K562 (cell line): ENCODE data around the gene AHNAK. TPM values are rescaled to one million over a fixed set of nuclear protein-coding genes. Genes with fewer than 3 reads are reported as not detected.
"Not testable (repeated sequence)": the region's sequence is repeated elsewhere in the genome, so short reads cannot be mapped to it uniquely, and the experiment has no call there.

Experiments used
- ATAC-seq: fragments of 200-7000 bp; cut with Tn5 transposase; 3 replicates; pipeline ENCODE4 v1.9.1; 2020; ENCODE audit warnings: moderate library complexity
- BruUV-seq: library from RNA; stranded (reverse); fragments of 400-500 nt; replicated peaks from 2 replicates; lab custom pipeline; 2021; lab: Mats Ljungman, UMichigan
- CTCF ChIA-PET: fragments of 300-600 bp; formaldehyde crosslinking; extraction: SDS; loops from one replicate; lab custom pipeline; 2021; ENCODE audit warnings: low intra/inter-chr PET ratio; lab: Yijun Ruan, JAX
- POLR2A ChIA-PET: fragments of 300-600, 350-650 bp; sonication (Branson Sonifier 250); formaldehyde crosslinking; extraction: SDS; loops from one replicate; lab custom pipeline; 2021; ENCODE audit warnings: antibody characterized with exemption, inconsistent platforms; lab: Yijun Ruan, JAX
- DNase-seq, 4 experiments: peaks; one replicate each; pipeline versions ENCODE4 v3.0.0 to v3.0.0-alpha.2; 2011 to 2018; ENCODE audit warnings: low spot score in 3 of 4, mixed read lengths in 3 of 4; ENCODE audit errors: extremely low read depth in 1 of 4
- FAIRE-seq: peaks from 2 replicates; lab custom pipeline; 2011; peaks lifted over from hg19 to GRCh38; lab: Jason Lieb, UNC
- H2AFZ ChIP-seq: 2 replicates; pipeline ENCODE4 v1.6.0; 2011; ENCODE audit warnings: low read depth, low read length, control low read depth, inconsistent platforms
- H3K27ac ChIP-seq: fragments of 200-600 bp; 3 replicates; pipeline ENCODE4 v1.8.0; 2011; ENCODE audit warnings: low read depth, mild to moderate bottlenecking, control low read depth, inconsistent platforms, low read length, moderate library complexity, mixed read lengths; ENCODE audit errors: extremely low read depth
- H3K27me3 ChIP-seq, 2 experiments: fragments of 300-600 bp in 1 of 2; 2 replicates in 1 of 2; 3 replicates in 1 of 2; pipeline versions ENCODE4 v1.6.0 to v1.8.0; 2011; ENCODE audit warnings: inconsistent platforms in 2 of 2, low read length in 2 of 2, mild to moderate bottlenecking in 1 of 2, mixed read lengths in 1 of 2, moderate library complexity in 1 of 2; ENCODE audit not compliant: control insufficient read depth in 2 of 2, insufficient read depth in 2 of 2
- H3K36me3 ChIP-seq: fragments of 300-600 bp; 3 replicates; pipeline ENCODE4 v1.8.0; 2011; ENCODE audit warnings: mild to moderate bottlenecking, low read length, inconsistent platforms; ENCODE audit not compliant: control insufficient read depth, insufficient read depth
- H3K4me1 ChIP-seq, 2 experiments: fragments of 200-600 bp in 1 of 2; replicated peaks in 1 of 2; 2 replicates in 1 of 2; 3 replicates in 1 of 2; pipeline versions ENCODE4 v1.5.1 to v1.8.0; 2011; ENCODE audit warnings: inconsistent platforms in 2 of 2, low read length in 2 of 2, mild to moderate bottlenecking in 1 of 2, mixed read lengths in 1 of 2, moderate library complexity in 1 of 2; ENCODE audit not compliant: control insufficient read depth in 2 of 2, insufficient read depth in 2 of 2
- H3K4me2 ChIP-seq: 2 replicates; pipeline ENCODE4 v1.6.1; 2011; ENCODE audit warnings: low read length, control low read depth, inconsistent platforms, mixed read lengths; ENCODE audit not compliant: insufficient read depth
- H3K4me3 ChIP-seq: fragments of 200-600 bp; sonication (generic), shearing (Covaris generic); 2 replicates; pipeline ENCODE4 v1.5.1; 2016; ENCODE audit warnings: control low read depth, inconsistent platforms
- H3K79me2 ChIP-seq: fragments of 200-600 bp; 3 replicates; pipeline ENCODE4 v1.8.0; 2011; ENCODE audit warnings: low read length, inconsistent platforms; ENCODE audit not compliant: control insufficient read depth, insufficient read depth
- H3K9ac ChIP-seq, 2 experiments: 2 replicates each; pipeline versions ENCODE4 v1.6.0 to v1.6.1; 2011; ENCODE audit warnings: low read depth in 2 of 2, low read length in 2 of 2, control low read depth in 1 of 2, inconsistent platforms in 1 of 2, mild to moderate bottlenecking in 1 of 2, mixed read lengths in 1 of 2; ENCODE audit not compliant: insufficient read depth in 1 of 2
- H3K9me1 ChIP-seq: one replicate; pipeline ENCODE4 v1.6.0; 2011; ENCODE audit warnings: inconsistent platforms, mild to moderate bottlenecking, low read length, moderate library complexity; ENCODE audit not compliant: control insufficient read depth, insufficient read depth
- H3K9me3 ChIP-seq: replicated peaks from 2 replicates; pipeline ENCODE4 v1.5.1; 2011; ENCODE audit warnings: low read depth, low read length, inconsistent platforms; ENCODE audit not compliant: control insufficient read depth, insufficient read depth
- H4K20me1 ChIP-seq: replicated peaks from 2 replicates; pipeline ENCODE4 v1.6.1; 2011; ENCODE audit warnings: low read length, inconsistent platforms, mixed read lengths; ENCODE audit not compliant: control insufficient read depth, insufficient read depth
- NRF1 ChIP-seq, 2 experiments: fragments of 450-650 bp; IDR thresholded peaks in 1 of 2; conservative IDR thresholded peaks in 1 of 2; 2 replicates each; pipeline ENCODE4 v1.6.1; 2014; ENCODE audit warnings: mild to moderate bottlenecking in 2 of 2
- SMC3 ChIP-seq: conservative IDR thresholded peaks from 2 replicates; pipeline ENCODE4 v1.6.1; 2011; ENCODE audit warnings: low read depth, low read length, improper control_type of control experiment; ENCODE audit not compliant: insufficient read depth
- ZNF175 ChIP-seq: fragments of 200-800 bp; sonication (Bioruptor generic); IDR thresholded peaks from 2 replicates; pipeline ENCODE4 v1.6.1; 2016; ENCODE audit warnings: low read depth, mild to moderate bottlenecking, missing genetic modification characterization, missing compliant biosample characterization
- ZNF384 ChIP-seq: IDR thresholded peaks from 2 replicates; pipeline ENCODE4 v1.6.1; 2012; ENCODE audit warnings: low read depth, low read length, improper control_type of control experiment
- WGBS: fragments of 100-300 bp; shearing (Covaris generic); methylation state at CpG from one replicate; pipeline ENCODE4 v1.1.6; 2016; ENCODE audit warnings: low coverage, mixed read lengths; ENCODE audit not compliant: insufficient coverage; ENCODE audit errors: missing lambda C conversion rate; 5-methylcytosine and 5-hydroxymethylcytosine counted together
- in situ Hi-C: fragments of 300-500 bp; cut with MboI; formaldehyde crosslinking; loops from 4 replicates; pipeline ENCODE4 v1.15.0; 2018; ENCODE audit warnings: inconsistent platforms, mixed read lengths
- intact Hi-C: fragments of 100-400 bp; cut with micrococcal nuclease; formaldehyde crosslinking; loops from 2 replicates; pipeline ENCODE4 v1.14.2; 2022
- polyA plus RNA-seq, 8 experiments: library from polyadenylated mRNA; depleted of rRNA in 4 of 8; stranded (reverse) in 5 of 8; unstranded in 3 of 8; fragments of >200 nt; fragmentation: Nextera tagmentation in 2 of 8; fragmentation: Illumina TruSeq in 1 of 8; extraction: Ambion mirVana in 2 of 8; extraction: Trizol in 1 of 8; gene quantifications; 2 replicates each; pipeline versions ENCODE4 v1.2.1 to v1.2.3, GENCODE V29; 2011 to 2014; ENCODE audit warnings: inconsistent platforms in 1 of 8, missing spikeins in 1 of 8
- total RNA-seq, 7 experiments: library from RNA; depleted of rRNA in 6 of 7; stranded (reverse); fragments of >200 nt in 6 of 7; fragmentation: Illumina TruSeq in 2 of 7; extraction: Trizol in 2 of 7; gene quantifications; 2 replicates each; pipeline versions ENCODE4 v1.2.1 to v1.2.3, GENCODE V29; 2011 to 2021; ENCODE audit warnings: low replicate concordance in 1 of 7
- TF ChIP-seq, protein P1 (sequence below): fragments of 450-650 bp; formaldehyde crosslinking; IDR thresholded peaks from 2 replicates; pipeline ENCODE4 v1.4.0; 2022; ENCODE audit warnings: mild to moderate bottlenecking, moderate library complexity
- TF ChIP-seq, protein P2 (sequence below): sonication (generic); formaldehyde crosslinking; IDR thresholded peaks from 2 replicates; pipeline ENCODE4 v1.9.0; 2022; ENCODE audit warnings: mild to moderate bottlenecking, missing genetic modification reagents
- TF ChIP-seq, protein P3 (sequence below), 3 experiments: IDR thresholded peaks in 2 of 3; conservative IDR thresholded peaks in 1 of 3; 2 replicates each; pipeline ENCODE4 v1.5.1; 2011 to 2012; ENCODE audit warnings: low read length in 3 of 3, mild to moderate bottlenecking in 3 of 3, control low read depth in 2 of 3, improper control_type of control experiment in 1 of 3, inconsistent platforms in 1 of 3, low read depth in 1 of 3, mixed read lengths in 1 of 3, moderate library complexity in 1 of 3; ENCODE audit not compliant: insufficient read depth in 2 of 3

The AHNAK gene
- total and polyA plus RNA-seq, 9 of the 15 experiments (the other 6 are each of a cell fraction or from before 2014, with no cell fraction given) = 1.5 to 89.7 (median 45.0) TPM

DNA sequence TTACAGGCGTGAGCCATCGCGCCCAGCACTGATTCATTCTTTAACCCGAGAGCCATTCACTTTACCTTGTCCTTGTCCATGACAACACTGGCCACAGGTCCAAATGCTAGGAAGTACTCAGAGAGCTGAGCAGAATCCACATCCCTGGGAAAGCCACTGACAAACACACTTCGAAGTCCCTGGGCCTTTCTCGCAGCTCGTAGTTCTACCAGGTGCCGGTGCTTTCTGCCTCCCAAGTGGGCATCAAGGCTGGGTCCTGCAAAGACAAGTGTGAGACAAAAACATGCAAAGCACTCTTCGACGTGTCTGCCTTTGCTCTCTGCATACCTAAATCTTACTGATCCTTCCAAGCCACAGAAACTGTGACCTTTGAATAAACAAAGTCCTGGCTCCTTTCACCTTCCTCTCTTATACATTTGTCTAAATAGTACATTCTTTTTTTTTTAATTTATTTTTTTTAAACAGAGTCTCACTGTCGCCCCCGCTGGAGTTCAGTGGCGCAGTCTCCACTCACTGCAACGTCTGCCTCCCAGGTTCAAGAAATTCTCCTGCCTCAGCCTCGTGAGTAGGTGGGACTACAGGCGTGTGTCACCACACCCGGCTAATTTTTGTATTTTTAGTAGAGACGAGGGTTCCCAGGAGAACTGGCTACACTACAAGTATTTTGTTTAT lies 42.5 kb upstream of the AHNAK start:
- Histone ChIP-seq H2AFZ (no peak overlapping the region), H3K9me3 (no peaks in the 10 kb centered on the region), H3K4me2 (no peak overlapping the region), H4K20me1 (no peaks in the 10 kb centered on the region), H3K4me3 (no peak overlapping the region), H3K4me1 (peaks cover 23 to 25% of the 10 kb centered on the region in 2 experiments), H3K79me2 (peaks cover 59% of the 10 kb centered on the region), H3K9me1 (no peaks in the 10 kb centered on the region), H3K9ac (peak overlapping the region in 1 of 2 experiments; percentile 41; a peak in 2 of 4 replicates), H3K36me3 (peaks cover 60% of the 10 kb centered on the region), H3K27me3 (no peaks in the 10 kb centered on the region), H3K27ac (0 out of 3 replicates have a peak overlapping the region, but pooled peaks have one; percentile 0)
- FAIRE-seq (peak; percentile 15), DNase-seq (peak in 1 of 4 experiments; percentile 61), ATAC-seq (no peak)
- CTCF ChIA-PET = no interaction called here
- intact Hi-C loops (no loop called here), in situ Hi-C loops (no loop called here)
- WGBS = 64% methylated on average over 18 of the region's 18 CpGs
- TF ChIP-seq, protein P1, sequence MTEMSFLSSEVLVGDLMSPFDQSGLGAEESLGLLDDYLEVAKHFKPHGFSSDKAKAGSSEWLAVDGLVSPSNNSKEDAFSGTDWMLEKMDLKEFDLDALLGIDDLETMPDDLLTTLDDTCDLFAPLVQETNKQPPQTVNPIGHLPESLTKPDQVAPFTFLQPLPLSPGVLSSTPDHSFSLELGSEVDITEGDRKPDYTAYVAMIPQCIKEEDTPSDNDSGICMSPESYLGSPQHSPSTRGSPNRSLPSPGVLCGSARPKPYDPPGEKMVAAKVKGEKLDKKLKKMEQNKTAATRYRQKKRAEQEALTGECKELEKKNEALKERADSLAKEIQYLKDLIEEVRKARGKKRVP (CRISPR knock-in tag) = no peak
- TF ChIP-seq SMC3 (0 out of 2 replicates have a peak, but pooled peaks have one; percentile 8), ZNF384 (peak; percentile 80), ZNF175 (CRISPR knock-in tag) (no peak), NRF1 (conservative IDR thresholded peaks at IDR 0.05 in 1 of 2, IDR thresholded peaks at IDR 0.05 in 1 of 2) (0 out of 4 replicates have a peak, but pooled peaks of 1 of the 2 experiments have one; percentile 12)
- TF ChIP-seq, protein P2, sequence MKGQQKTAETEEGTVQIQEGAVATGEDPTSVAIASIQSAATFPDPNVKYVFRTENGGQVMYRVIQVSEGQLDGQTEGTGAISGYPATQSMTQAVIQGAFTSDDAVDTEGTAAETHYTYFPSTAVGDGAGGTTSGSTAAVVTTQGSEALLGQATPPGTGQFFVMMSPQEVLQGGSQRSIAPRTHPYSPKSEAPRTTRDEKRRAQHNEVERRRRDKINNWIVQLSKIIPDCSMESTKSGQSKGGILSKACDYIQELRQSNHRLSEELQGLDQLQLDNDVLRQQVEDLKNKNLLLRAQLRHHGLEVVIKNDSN (CRISPR knock-in tag) = 0 out of 2 replicates have a peak, but pooled peaks have one; percentile 29
- TF ChIP-seq, protein P3, sequence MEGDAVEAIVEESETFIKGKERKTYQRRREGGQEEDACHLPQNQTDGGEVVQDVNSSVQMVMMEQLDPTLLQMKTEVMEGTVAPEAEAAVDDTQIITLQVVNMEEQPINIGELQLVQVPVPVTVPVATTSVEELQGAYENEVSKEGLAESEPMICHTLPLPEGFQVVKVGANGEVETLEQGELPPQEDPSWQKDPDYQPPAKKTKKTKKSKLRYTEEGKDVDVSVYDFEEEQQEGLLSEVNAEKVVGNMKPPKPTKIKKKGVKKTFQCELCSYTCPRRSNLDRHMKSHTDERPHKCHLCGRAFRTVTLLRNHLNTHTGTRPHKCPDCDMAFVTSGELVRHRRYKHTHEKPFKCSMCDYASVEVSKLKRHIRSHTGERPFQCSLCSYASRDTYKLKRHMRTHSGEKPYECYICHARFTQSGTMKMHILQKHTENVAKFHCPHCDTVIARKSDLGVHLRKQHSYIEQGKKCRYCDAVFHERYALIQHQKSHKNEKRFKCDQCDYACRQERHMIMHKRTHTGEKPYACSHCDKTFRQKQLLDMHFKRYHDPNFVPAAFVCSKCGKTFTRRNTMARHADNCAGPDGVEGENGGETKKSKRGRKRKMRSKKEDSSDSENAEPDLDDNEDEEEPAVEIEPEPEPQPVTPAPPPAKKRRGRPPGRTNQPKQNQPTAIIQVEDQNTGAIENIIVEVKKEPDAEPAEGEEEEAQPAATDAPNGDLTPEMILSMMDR (IDR thresholded peaks at IDR 0.05 in 2 of 3, conservative IDR thresholded peaks at IDR 0.05 in 1 of 3; ENCODE audit: insufficient read depth in 2 of 3, low read depth in 1 of 3, low read length in 3 of 3) = peak; percentile 44 to 59 (median 46); a peak in 4 of 6 replicates
- POLR2A ChIA-PET = interaction anchor here (0.7 to 2.8 kb wide), 2 partner anchors 12 to 15 kb away, joined by 3 to 12 read pairs; partner anchors contain the start of gene EEF1G
- BruUV-seq = no TSS peak

DNA sequence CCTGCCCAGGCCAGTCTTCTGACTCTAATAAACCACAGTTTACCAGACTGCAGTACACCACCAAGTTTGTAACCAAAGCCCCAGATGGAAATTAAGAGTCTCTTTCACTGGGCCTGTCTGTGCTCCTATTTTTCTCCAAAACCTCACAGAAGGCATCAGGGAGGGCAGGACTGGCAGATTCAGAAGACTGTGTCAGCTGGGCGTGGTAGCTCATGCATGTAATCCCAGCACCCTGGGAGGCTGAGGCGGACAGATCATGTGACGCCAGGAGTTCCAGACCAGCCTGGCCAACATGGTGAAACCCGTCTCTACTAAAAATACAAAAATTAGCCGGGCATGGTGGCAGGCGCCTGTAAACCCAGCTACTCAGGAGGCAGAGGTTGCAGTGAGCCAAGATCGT lies 38.8 kb upstream of the AHNAK start:
- H2AFZ ChIP-seq, ATAC-seq, CTCF ChIA-PET, FAIRE-seq, H3K9me1 ChIP-seq, DNase-seq, H3K4me3 ChIP-seq, H4K20me1 ChIP-seq, H3K27ac ChIP-seq, H3K9ac ChIP-seq, H3K9me3 ChIP-seq, H3K4me2 ChIP-seq, BruUV-seq, in situ Hi-C loops, H3K27me3 ChIP-seq, intact Hi-C loops: not testable (repeated sequence)
- POLR2A ChIA-PET = interaction anchor here (1.1 to 4.6 kb wide), 2 partner anchors 11 to 19 kb away, joined by 6 to 33 read pairs; partner anchors contain the start of gene EEF1G
- 93% methylated on average over 7 of the region's 7 CpGs for WGBS
- H3K79me2 ChIP-seq = peaks cover 35% of the 10 kb centered on the region
- peaks cover 7 to 12% of the 10 kb centered on the region in 2 experiments; a peak in 4 of 5 replicates for H3K4me1 ChIP-seq
- peaks cover 67% of the 10 kb centered on the region for H3K36me3 ChIP-seq
